SK-N-SH treated with all-trans-retinoic acid at 6 μM for 48 hours (cell line): ENCODE data around the gene MIR17HG.

Experiments used
- ESRRG ChIP-seq: fragments of 250-450 bp; sonication (Bioruptor Pico); IDR thresholded peaks from 2 replicates; pipeline ENCODE4 v1.6.1; 2021; ENCODE audit warnings: mild to moderate bottlenecking
- RARB ChIP-seq: fragments of 250-450 bp; sonication (Bioruptor Pico); IDR thresholded peaks from 2 replicates; pipeline ENCODE4 v1.8.0; 2021; ENCODE audit warnings: mild to moderate bottlenecking, moderate library complexity
- ZFP30 ChIP-seq: fragments of 450-650 bp; formaldehyde crosslinking; IDR thresholded peaks from 2 replicates; pipeline ENCODE4 v1.5.0; 2022; ENCODE audit warnings: mild to moderate bottlenecking, moderate library complexity
- TF ChIP-seq, protein P1 (sequence below): fragments of 250-450 bp; sonication (Bioruptor Pico); IDR thresholded peaks from 2 replicates; pipeline ENCODE4 v1.8.0; 2020; ENCODE audit warnings: mild to moderate bottlenecking, moderate library complexity, borderline replicate concordance

DNA sequence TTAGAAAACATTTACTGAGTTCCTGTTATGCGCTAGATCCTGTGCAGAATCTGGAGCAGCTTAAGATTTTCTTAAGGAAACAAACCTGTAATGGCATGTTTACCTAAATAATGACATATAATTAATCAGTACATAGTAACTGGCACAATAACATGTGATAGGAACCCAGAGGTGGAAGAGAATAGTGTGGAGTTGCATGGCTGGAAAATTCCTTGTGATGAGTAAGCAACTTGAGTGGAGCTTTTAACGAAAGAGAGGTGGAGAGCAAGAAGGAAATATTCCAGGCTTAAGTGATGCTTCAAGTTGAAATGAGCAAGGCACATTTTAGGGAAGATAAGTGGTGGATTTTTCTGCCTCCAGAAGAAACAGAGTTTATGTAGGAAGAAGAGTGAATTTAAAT lies 41.7 kb downstream of the MIR17HG start:
- TF ChIP-seq ESRRG (CRISPR knock-in tag) (no peak), ZFP30 (CRISPR knock-in tag) (no peak), RARB (CRISPR knock-in tag) (no peak)
- TF ChIP-seq, protein P1, sequence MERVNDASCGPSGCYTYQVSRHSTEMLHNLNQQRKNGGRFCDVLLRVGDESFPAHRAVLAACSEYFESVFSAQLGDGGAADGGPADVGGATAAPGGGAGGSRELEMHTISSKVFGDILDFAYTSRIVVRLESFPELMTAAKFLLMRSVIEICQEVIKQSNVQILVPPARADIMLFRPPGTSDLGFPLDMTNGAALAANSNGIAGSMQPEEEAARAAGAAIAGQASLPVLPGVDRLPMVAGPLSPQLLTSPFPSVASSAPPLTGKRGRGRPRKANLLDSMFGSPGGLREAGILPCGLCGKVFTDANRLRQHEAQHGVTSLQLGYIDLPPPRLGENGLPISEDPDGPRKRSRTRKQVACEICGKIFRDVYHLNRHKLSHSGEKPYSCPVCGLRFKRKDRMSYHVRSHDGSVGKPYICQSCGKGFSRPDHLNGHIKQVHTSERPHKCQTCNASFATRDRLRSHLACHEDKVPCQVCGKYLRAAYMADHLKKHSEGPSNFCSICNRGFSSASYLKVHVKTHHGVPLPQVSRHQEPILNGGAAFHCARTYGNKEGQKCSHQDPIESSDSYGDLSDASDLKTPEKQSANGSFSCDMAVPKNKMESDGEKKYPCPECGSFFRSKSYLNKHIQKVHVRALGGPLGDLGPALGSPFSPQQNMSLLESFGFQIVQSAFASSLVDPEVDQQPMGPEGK (CRISPR knock-in tag), result no peak
